GM10847 (cell line): ENCODE measurements around the gene C19orf12.

Experiments used
- POLR2A ChIP-seq: IDR thresholded peaks from 2 replicates; pipeline ENCODE4 v1.6.1; 2011; ENCODE audit not compliant: insufficient read length; ENCODE audit errors: extremely low read depth

C19orf12 gene

GRCh38 chr19:29665826-29666577, 49.1 kb downstream of the C19orf12 start:
- no peak for TF ChIP-seq POLR2A

- TF ChIP-seq POLR2A: no peak
These were observed 49.7 kb downstream of the C19orf12 start, which contains the start of gene PLEKHF1 for GRCh38 chr19:29665215-29665825. Gene PLEKHF1, plus strand, starts transcription at chr19:29665461. Its CDS starts 8,379 bp downstream, at chr19:29673840.

GRCh38 chr19:29664753-29665214, 50.3 kb downstream of the C19orf12 start:
- no peak for TF ChIP-seq POLR2A

- no peak for TF ChIP-seq POLR2A
These were observed 51.0 kb downstream of the C19orf12 start for GRCh38 chr19:29663861-29664752.

- TF ChIP-seq POLR2A: no peak
These were observed 52.3 kb downstream of the C19orf12 start for GRCh38 chr19:29662604-29663404.

- TF ChIP-seq POLR2A: no peak
These were observed 52.8 kb downstream of the C19orf12 start for GRCh38 chr19:29662278-29662603.

GRCh38 chr19:29660835-29661234, 54.2 kb downstream of the C19orf12 start:
- TF ChIP-seq POLR2A: no peak

- TF ChIP-seq POLR2A: no peak
These were observed 56.7 kb downstream of the C19orf12 start for GRCh38 chr19:29658221-29658991.

- TF ChIP-seq POLR2A: no peak
These were observed 59.3 kb downstream of the C19orf12 start for GRCh38 chr19:29655648-29656335.

GRCh38 chr19:29653398-29653797, 61.7 kb downstream of the C19orf12 start:
- no peak for TF ChIP-seq POLR2A

- no peak for TF ChIP-seq POLR2A
These were observed 63.3 kb downstream of the C19orf12 start for GRCh38 chr19:29651622-29652394.

- no peak for TF ChIP-seq POLR2A
These were observed 64.2 kb downstream of the C19orf12 start for GRCh38 chr19:29650772-29651387.
